ENCODE measurements around the gene CNTNAP5. TPM values are rescaled to one million over a fixed set of nuclear protein-coding genes. Genes with fewer than 3 reads are reported as not detected.

CNTNAP5 gene
- total and polyA plus RNA-seq, 12 donors, result 0.04 TPM; not detected in 11

- Histone ChIP-seq H3K4me3 (no peak overlapping the region), H3K36me3 (no peaks in the 10 kb centered on the region), H3K9me3 (no peaks in the 10 kb centered on the region), H3K27me3 (no peaks in the 10 kb centered on the region), H3K4me1 (no peaks in the 10 kb centered on the region), H3K27ac (no peak overlapping the region)
- no peak for DNase-seq
- ATAC-seq, result no peak
- intact Hi-C loops (cut with DNase I), result no loop called here
- TF ChIP-seq CTCF (IDR thresholded peaks at IDR 0.05), result no peak
Observed at GRCh38 chr2:124248386-124248785, 223.3 kb downstream of the CNTNAP5 start.

- no peak for TF ChIP-seq CTCF (IDR thresholded peaks at IDR 0.05)
- no peaks in the 10 kb centered on the region for H3K36me3 ChIP-seq
- intact Hi-C loops (cut with DNase I), result no loop called here
- H3K4me1 ChIP-seq, result no peaks in the 10 kb centered on the region
- no peak for DNase-seq
- no peaks in the 10 kb centered on the region for H3K27me3 ChIP-seq
- no peak overlapping the region for H3K27ac ChIP-seq
- H3K9me3 ChIP-seq, result no peaks in the 10 kb centered on the region
- no peak overlapping the region for H3K4me3 ChIP-seq
- ATAC-seq, result no peak
- 74 to 78% methylated on average over 2 of the region's 2 CpGs for WGBS, 2 donors
Observed at GRCh38 chr2:124250433-124250832, 225.3 kb downstream of the CNTNAP5 start.

GRCh38 chr2:124254621-124255020 is 229.5 kb downstream of the CNTNAP5 start:
- 89 to 90% methylated on average over 5 of the region's 5 CpGs for WGBS, 2 donors
- H3K4me1 ChIP-seq, result no peaks in the 10 kb centered on the region
- intact Hi-C loops (cut with DNase I), result no loop called here

DNA sequence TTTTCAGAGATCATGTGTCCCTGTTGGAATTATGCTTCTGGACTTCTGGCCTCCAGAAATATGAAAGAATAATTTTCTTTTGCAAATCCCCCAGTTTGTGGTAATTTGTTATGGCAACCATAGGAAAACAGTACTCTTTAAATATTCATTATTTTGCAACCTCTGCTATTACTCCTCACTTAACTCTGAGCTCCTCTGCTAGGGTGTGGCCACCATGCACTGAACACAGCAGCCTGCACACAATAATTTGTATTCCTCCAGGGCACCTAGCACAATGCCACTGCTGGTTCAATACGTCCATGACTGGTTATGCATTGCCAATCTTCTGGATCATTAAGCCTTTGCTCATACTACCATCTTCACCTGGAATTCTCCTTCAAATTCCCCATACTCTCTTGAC is 232.0 kb downstream of the CNTNAP5 start:
- intact Hi-C loops (cut with DNase I), result no loop called here
- Histone ChIP-seq H3K4me3 (no peak overlapping the region), H3K27ac (no peak overlapping the region), H3K9me3 (peaks cover 0 to 10% (median 0%) of the 10 kb centered on the region in 11 donors), H3K36me3 (no peaks in the 10 kb centered on the region), H3K4me1 (no peaks in the 10 kb centered on the region), H3K27me3 (no peaks in the 10 kb centered on the region)
- no peak for TF ChIP-seq CTCF (IDR thresholded peaks at IDR 0.05)
- WGBS, 2 donors, result 59 to 63% methylated on average over 1 of the region's 1 CpG
- no peak for ATAC-seq
- no peak for DNase-seq

More at GRCh38 chr2:124254621-124255020, 229.5 kb downstream of the CNTNAP5 start:
- H3K36me3 ChIP-seq, result no peaks in the 10 kb centered on the region
- ATAC-seq (no peak), DNase-seq (no peak)
- H3K4me3 ChIP-seq, result no peak overlapping the region
- no peak for TF ChIP-seq CTCF (IDR thresholded peaks at IDR 0.05)
- H3K27ac ChIP-seq, result no peak overlapping the region
- peaks cover 0 to 7% (median 0%) of the 10 kb centered on the region in 11 donors for H3K9me3 ChIP-seq
- H3K27me3 ChIP-seq, result no peaks in the 10 kb centered on the region

Measured in heart right ventricle (tissue), 16 donors.